H9 (cell line): ENCODE data around the gene LHFPL2. TPM values are rescaled to one million over a fixed set of nuclear protein-coding genes. Genes with fewer than 3 reads are reported as not detected.

ENCODE experiments used
- DNase-seq: peaks from one replicate; pipeline ENCODE4 v3.0.0-alpha.2; 2017
- H2AFZ ChIP-seq: one replicate; pipeline ENCODE4 v1.6.1; 2013; ENCODE audit warnings: mild to moderate bottlenecking, low read length, control low read depth, moderate library complexity
- H2AK5ac ChIP-seq: 2 replicates; pipeline ENCODE4 v1.6.1; 2013; ENCODE audit warnings: low read length, control low read depth, mixed read lengths; ENCODE audit not compliant: insufficient read length
- H2BK120ac ChIP-seq: one replicate; pipeline ENCODE4 v1.6.1; 2013; ENCODE audit warnings: low read depth, mild to moderate bottlenecking, low read length, control low read depth, inconsistent platforms; ENCODE audit not compliant: poor library complexity, severe bottlenecking
- H2BK12ac ChIP-seq: 2 replicates; pipeline ENCODE4 v1.6.1; 2013; ENCODE audit warnings: low read length, control low read depth, mixed read lengths, low read depth; ENCODE audit not compliant: insufficient read length
- H2BK15ac ChIP-seq: 2 replicates; pipeline ENCODE4 v1.6.1; 2013; ENCODE audit warnings: low read depth, low read length, control low read depth
- H2BK20ac ChIP-seq: one replicate; pipeline ENCODE4 v1.6.1; 2013; ENCODE audit warnings: low read depth, mild to moderate bottlenecking, low read length, control low read depth, inconsistent platforms; ENCODE audit not compliant: poor library complexity, severe bottlenecking
- H2BK5ac ChIP-seq: 2 replicates; pipeline ENCODE4 v1.6.1; 2013; ENCODE audit warnings: low read length, control low read depth, mixed read lengths; ENCODE audit not compliant: insufficient read length
- H3K14ac ChIP-seq: 2 replicates; pipeline ENCODE4 v1.6.1; 2013; ENCODE audit warnings: low read length, control low read depth; ENCODE audit not compliant: insufficient read depth
- H3K18ac ChIP-seq: 2 replicates; pipeline ENCODE4 v1.6.1; 2013; ENCODE audit warnings: low read depth, mild to moderate bottlenecking, mixed read lengths, low read length, control low read depth; ENCODE audit not compliant: insufficient read length
- H3K23ac ChIP-seq: 2 replicates; pipeline ENCODE4 v1.6.1; 2013; ENCODE audit warnings: low read length, control low read depth, mixed read lengths, low read depth; ENCODE audit not compliant: insufficient read length
- H3K23me2 ChIP-seq: 2 replicates; pipeline ENCODE4 v1.6.1; 2013; ENCODE audit warnings: low read depth, mild to moderate bottlenecking, mixed read lengths, low read length, control low read depth; ENCODE audit not compliant: insufficient read length, poor library complexity, severe bottlenecking
- H3K27ac ChIP-seq: 2 replicates; pipeline ENCODE4 v1.5.1; 2013; ENCODE audit warnings: low read length, control low read depth, mixed read lengths, low read depth; ENCODE audit not compliant: insufficient read length
- H3K27me3 ChIP-seq: 2 replicates; pipeline ENCODE4 v1.6.1; 2013; ENCODE audit warnings: low read length, control low read depth, inconsistent platforms; ENCODE audit not compliant: insufficient read depth
- H3K4ac ChIP-seq: 2 replicates; pipeline ENCODE4 v1.6.1; 2013; ENCODE audit warnings: low read depth, mild to moderate bottlenecking, control low read depth, inconsistent platforms, low read length, moderate library complexity
- H3K4me1 ChIP-seq: 2 replicates; pipeline ENCODE4 v1.6.1; 2013; ENCODE audit warnings: low read length, control low read depth, inconsistent platforms; ENCODE audit not compliant: insufficient read depth
- H3K4me2 ChIP-seq: 2 replicates; pipeline ENCODE4 v1.6.1; 2013; ENCODE audit warnings: low read length, control low read depth, mixed read lengths; ENCODE audit not compliant: insufficient read length, insufficient read depth
- H3K56ac ChIP-seq: 2 replicates; pipeline ENCODE4 v1.6.1; 2013; ENCODE audit warnings: low read depth, mild to moderate bottlenecking, mixed read lengths, low read length, control low read depth; ENCODE audit not compliant: insufficient read length
- H3K79me1 ChIP-seq: 2 replicates; pipeline ENCODE4 v1.6.1; 2013; ENCODE audit warnings: low read depth, mild to moderate bottlenecking, moderate library complexity, low read length, control low read depth, inconsistent platforms; ENCODE audit not compliant: insufficient read depth, poor library complexity, severe bottlenecking
- H3K79me2 ChIP-seq: 2 replicates; pipeline ENCODE4 v1.6.1; 2013; ENCODE audit warnings: low read length, control low read depth, inconsistent platforms; ENCODE audit not compliant: insufficient read depth
- H3K9ac ChIP-seq: 2 replicates; pipeline ENCODE4 v1.6.1; 2013; ENCODE audit warnings: low read length, control low read depth, mixed read lengths; ENCODE audit not compliant: insufficient read length; ENCODE audit errors: extremely low read depth
- H3K9me3 ChIP-seq: one replicate; pipeline ENCODE4 v1.6.1; 2013; ENCODE audit warnings: low read depth, low read length, inconsistent platforms; ENCODE audit not compliant: control insufficient read depth
- H3T11ph ChIP-seq: one replicate; pipeline ENCODE4 v1.6.1; 2013; ENCODE audit warnings: mild to moderate bottlenecking, low read length, control low read depth, inconsistent platforms
- H4K20me1 ChIP-seq: one replicate; pipeline ENCODE4 v1.6.1; 2013; ENCODE audit not compliant: control insufficient read depth, insufficient read length, insufficient read depth
- H4K5ac ChIP-seq: 2 replicates; pipeline ENCODE4 v1.6.1; 2013; ENCODE audit warnings: low read depth, mild to moderate bottlenecking, mixed read lengths, low read length, control low read depth; ENCODE audit not compliant: insufficient read length
- H4K8ac ChIP-seq: replicated peaks from 2 replicates; pipeline ENCODE4 v1.6.1; 2013; ENCODE audit warnings: low read length, control low read depth, mixed read lengths, low read depth; ENCODE audit not compliant: insufficient read length
- H4K91ac ChIP-seq: 2 replicates; pipeline ENCODE4 v1.6.1; 2013; ENCODE audit warnings: low read depth, mild to moderate bottlenecking, moderate library complexity, mixed read lengths, low read length, control low read depth; ENCODE audit not compliant: insufficient read length
- H3K27ac Mint-ChIP-seq, 3 experiments: 2 replicates in 2 of 3; 3 replicates in 1 of 3; pipeline ENCODE4 v1.8.0; 2020 to 2021; ENCODE audit warnings: mixed read lengths in 3 of 3, mild to moderate bottlenecking in 1 of 3, moderate library complexity in 1 of 3
- H3K27me3 Mint-ChIP-seq: 2 replicates; pipeline ENCODE4 v1.8.0; 2021; ENCODE audit warnings: low read depth, mild to moderate bottlenecking, moderate library complexity, mixed read lengths
- H3K36me3 Mint-ChIP-seq, 3 experiments: 2 replicates in 2 of 3; 3 replicates in 1 of 3; pipeline ENCODE4 v1.8.0; 2020 to 2021; ENCODE audit warnings: low read depth in 3 of 3, mixed read lengths in 3 of 3; ENCODE audit not compliant: insufficient read depth in 1 of 3
- H3K4me1 Mint-ChIP-seq, 2 experiments: 2 replicates each; pipeline ENCODE4 v1.8.0; 2020; ENCODE audit warnings: mixed read lengths in 2 of 2
- H3K4me3 Mint-ChIP-seq, 2 experiments: 2 replicates in 1 of 2; 3 replicates in 1 of 2; pipeline ENCODE4 v1.8.0; 2020 to 2021; ENCODE audit warnings: mild to moderate bottlenecking in 2 of 2, mixed read lengths in 2 of 2, moderate library complexity in 1 of 2
- H3K9me3 Mint-ChIP-seq, 2 experiments: 2 replicates in 1 of 2; 3 replicates in 1 of 2; pipeline ENCODE4 v1.8.0; 2020; ENCODE audit warnings: mild to moderate bottlenecking in 2 of 2, mixed read lengths in 2 of 2, moderate library complexity in 1 of 2
- CTCF ChIP-seq: fragments of 200-600 bp; sonication (generic); conservative IDR thresholded peaks from 3 replicates; pipeline ENCODE4 v1.8.0; 2021; ENCODE audit warnings: antibody characterized with exemption, mild to moderate bottlenecking
- total RNA-seq: library from RNA; stranded (reverse); gene quantifications from 2 replicates; pipeline ENCODE4 v1.2.1, GENCODE V29; 2021

The LHFPL2 gene
- total RNA-seq, 1 experiment from 2014 or later, result 26.3 TPM

- Histone ChIP-seq H3K23ac (no peak overlapping the region), H3K9me3 (no peaks in the 10 kb centered on the region), H2AK5ac (no peak overlapping the region), H2BK15ac (no peak overlapping the region), H2AFZ (no peak overlapping the region), H3K27me3 (no peaks in the 10 kb centered on the region), H4K5ac (no peak overlapping the region), H2BK120ac (no peak overlapping the region), H3K14ac (no peak overlapping the region), H2BK20ac (no peak overlapping the region), H3K18ac (no peak overlapping the region), H2BK12ac (no peak overlapping the region), H3K27ac (no peak overlapping the region), H4K20me1 (no peaks in the 10 kb centered on the region), H3T11ph (no peak overlapping the region), H3K23me2 (no peaks in the 10 kb centered on the region), H3K4ac (no peak overlapping the region), H3K79me2 (no peaks in the 10 kb centered on the region), H2BK5ac (no peak overlapping the region), H3K9ac (no peak overlapping the region), H3K56ac (no peak overlapping the region), H3K4me2 (no peak overlapping the region), H3K79me1 (no peaks in the 10 kb centered on the region), H4K8ac (no peak overlapping the region), H3K4me1 (no peaks in the 10 kb centered on the region), H4K91ac (no peak overlapping the region)
- TF ChIP-seq CTCF, result no peak
- Mint-ChIP-seq H3K27ac (no peak overlapping the region), H3K27me3 (no peaks in the 10 kb centered on the region), H3K36me3 (peaks cover 20 to 34% (median 33%) of the 10 kb centered on the region in 3 experiments), H3K4me1 (no peaks in the 10 kb centered on the region), H3K4me3 (no peak overlapping the region), H3K9me3 (peaks cover 6 to 7% of the 10 kb centered on the region in 2 experiments; a peak in 3 of 5 replicates)
- DNase-seq, result no peak
Observed at GRCh38 chr5:78449103-78449502, 199.5 kb downstream of the LHFPL2 start.
